Right ventricle myocardium inferior (tissue), 1 donor: Measurements from ENCODE around the gene GRID1. TPM values are rescaled to one million over a fixed set of nuclear protein-coding genes. Genes with fewer than 3 reads are reported as not detected.

Source experiments
- ATAC-seq: fragments of 200-7000 bp; cut with Tn5 transposase; one replicate; pipeline ENCODE4 v1.9.1; 2020; ENCODE audit warnings: mild to moderate bottlenecking, moderate library complexity
- DNase-seq: peaks from one replicate; pipeline ENCODE4 v3.0.0; 2021; ENCODE audit errors: missing footprints
- intact Hi-C: fragments of 100-400 bp; cut with DNase I; formaldehyde crosslinking; loops from one replicate; pipeline ENCODE4 v1.11.0; 2022
- total RNA-seq: library from RNA; stranded (reverse); fragmentation: NEBNext Ultra II Directional; extraction: Animal tissue kit (Norgen Biotek cat#: 25700); gene quantifications from one replicate; pipeline ENCODE4 v1.2.1, GENCODE V29; 2021
- donor health status: DM: no; HTN: yes; CAD: no; lungs with severe emphysema.

Gene GRID1
- total RNA-seq, 1 donor from 2014 or later = 1.3 TPM

GRCh38 chr10:85661123-85661522 lies 705.5 kb downstream of the GRID1 start:
- intact Hi-C loops = no loop called here
- DNase-seq (no peak), ATAC-seq (no peak)

GRCh38 chr10:85659331-85659730 lies 707.3 kb downstream of the GRID1 start:
- intact Hi-C loops = no loop called here
- no peak for DNase-seq
- ATAC-seq = no peak

- intact Hi-C loops = no loop called here
- ATAC-seq (no peak), DNase-seq (no peak)
These were observed 708.1 kb downstream of the GRID1 start for GRCh38 chr10:85658518-85658917.

DNA sequence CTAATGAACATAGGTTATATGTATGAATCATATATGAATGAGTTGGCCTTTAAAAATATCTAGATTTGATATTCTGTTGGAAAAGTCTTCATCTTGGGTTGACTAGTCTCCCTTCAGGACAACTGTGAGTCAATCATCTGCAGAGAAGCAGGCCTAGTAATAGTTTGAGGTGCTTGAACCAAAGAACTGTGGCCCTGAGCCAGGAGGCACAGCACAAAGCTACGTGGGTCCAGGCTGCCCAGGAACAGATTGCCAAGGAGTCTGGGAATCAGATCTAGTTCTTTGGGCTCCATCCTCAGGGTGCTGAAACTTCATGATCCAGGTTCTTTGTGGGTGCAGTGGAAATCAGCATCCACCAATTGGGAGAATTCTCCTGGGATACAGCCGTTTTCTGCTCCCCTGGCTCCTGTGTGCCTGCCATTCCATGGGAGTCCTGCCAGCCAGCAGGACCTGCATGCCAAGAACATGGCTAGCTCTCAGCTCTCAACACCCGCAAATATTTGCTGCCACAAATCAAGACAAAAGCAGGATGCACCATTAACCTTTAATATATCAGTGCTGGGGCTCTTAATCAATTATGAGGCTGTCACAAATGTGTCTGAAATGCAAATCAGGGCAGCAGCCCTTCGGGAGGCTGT lies 709.0 kb downstream of the GRID1 start:
- ATAC-seq = peak; percentile 40
- DNase-seq = no peak
- intact Hi-C loops = no loop called here

- ATAC-seq = no peak
- DNase-seq = no peak
These were observed 711.2 kb downstream of the GRID1 start for GRCh38 chr10:85655411-85655810.

GRCh38 chr10:85651497-85651882 lies 715.1 kb downstream of the GRID1 start:
- intact Hi-C loops = no loop called here
- DNase-seq (no peak), ATAC-seq (no peak)

More at GRCh38 chr10:85655411-85655810, 711.2 kb downstream of the GRID1 start:
- intact Hi-C loops = no loop called here

DNA sequence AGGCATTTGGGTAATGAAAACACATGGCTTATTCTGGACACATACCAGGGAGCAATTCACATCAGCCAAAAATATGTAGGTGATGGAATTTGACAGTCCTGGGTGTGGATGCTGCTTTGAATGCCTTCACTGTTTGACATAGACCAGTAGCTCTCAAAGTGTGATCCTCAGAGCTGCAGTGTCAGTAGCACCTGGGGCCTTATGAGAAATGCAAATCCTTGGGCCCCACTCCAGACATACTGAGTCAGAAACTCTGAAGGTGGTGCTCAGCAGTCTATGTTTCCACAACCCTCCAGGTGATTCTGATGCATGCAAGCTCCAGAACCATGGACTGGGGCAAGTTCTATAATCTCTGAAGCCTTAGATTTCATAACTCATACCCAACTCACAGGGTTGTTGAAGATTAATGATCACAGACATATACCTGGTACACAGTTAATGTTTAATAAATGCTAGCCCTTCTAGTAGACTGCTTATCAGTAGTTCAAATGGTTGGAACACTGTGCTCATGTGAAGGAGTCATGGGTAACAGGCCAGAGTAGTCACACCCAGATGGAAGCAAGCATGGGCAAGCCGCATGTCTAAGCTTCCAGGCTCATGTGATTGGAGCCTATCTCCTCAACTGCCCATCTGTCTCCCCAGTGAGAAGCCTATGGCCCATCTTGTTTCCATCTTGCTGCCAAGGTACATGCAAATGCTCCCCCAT lies 715.7 kb downstream of the GRID1 start:
- ATAC-seq = no peak
- intact Hi-C loops = no loop called here

DNA sequence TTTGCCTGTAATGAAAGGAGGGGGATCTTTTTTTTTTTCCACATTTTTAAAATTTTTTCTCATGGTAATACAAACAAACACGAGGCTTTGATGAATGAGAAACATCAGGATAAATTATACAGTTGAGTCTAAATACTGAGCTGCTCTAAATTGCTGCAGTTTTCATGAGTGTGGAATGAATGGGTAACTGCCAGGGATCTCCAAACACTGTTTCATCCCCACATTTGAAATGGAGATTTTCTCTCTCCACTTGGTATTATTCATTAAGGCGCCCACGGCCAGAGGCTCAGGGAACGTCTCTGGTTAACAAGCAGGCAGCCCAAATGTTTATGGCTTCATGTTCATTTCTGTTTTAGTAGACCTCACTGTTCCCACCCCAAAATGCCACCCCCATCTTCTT lies 717.1 kb downstream of the GRID1 start:
- ATAC-seq = no peak

More for the DNA sequence above, 715.7 kb downstream of the GRID1 start:
- no peak for DNase-seq

GRCh38 chr10:85648279-85648754 lies 718.3 kb downstream of the GRID1 start:
- DNase-seq (no peak), ATAC-seq (no peak)
- intact Hi-C loops = no loop called here

More for the DNA sequence above, 717.1 kb downstream of the GRID1 start:
- intact Hi-C loops = no loop called here
- DNase-seq = no peak

DNA sequence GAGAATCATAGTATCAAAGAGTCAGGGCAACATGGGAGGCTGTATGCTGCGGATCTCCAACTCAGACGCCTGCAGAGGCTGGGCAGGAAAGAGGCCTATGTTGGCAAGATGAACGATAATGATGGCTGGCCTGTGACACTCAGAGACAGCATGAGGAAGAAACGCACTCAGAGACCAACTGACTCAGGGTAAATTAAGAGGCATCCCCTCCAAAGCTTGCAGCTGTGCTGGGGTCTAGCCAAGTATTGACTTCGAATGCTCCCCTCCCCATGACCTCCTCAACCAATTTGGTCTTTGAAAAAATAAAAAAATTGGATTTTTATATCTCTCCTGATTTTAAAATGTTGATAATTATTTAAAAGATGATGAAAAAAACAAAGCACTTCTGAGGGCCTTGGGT lies 718.9 kb downstream of the GRID1 start:
- no peak for ATAC-seq
- intact Hi-C loops = no loop called here
- DNase-seq = no peak

DNA sequence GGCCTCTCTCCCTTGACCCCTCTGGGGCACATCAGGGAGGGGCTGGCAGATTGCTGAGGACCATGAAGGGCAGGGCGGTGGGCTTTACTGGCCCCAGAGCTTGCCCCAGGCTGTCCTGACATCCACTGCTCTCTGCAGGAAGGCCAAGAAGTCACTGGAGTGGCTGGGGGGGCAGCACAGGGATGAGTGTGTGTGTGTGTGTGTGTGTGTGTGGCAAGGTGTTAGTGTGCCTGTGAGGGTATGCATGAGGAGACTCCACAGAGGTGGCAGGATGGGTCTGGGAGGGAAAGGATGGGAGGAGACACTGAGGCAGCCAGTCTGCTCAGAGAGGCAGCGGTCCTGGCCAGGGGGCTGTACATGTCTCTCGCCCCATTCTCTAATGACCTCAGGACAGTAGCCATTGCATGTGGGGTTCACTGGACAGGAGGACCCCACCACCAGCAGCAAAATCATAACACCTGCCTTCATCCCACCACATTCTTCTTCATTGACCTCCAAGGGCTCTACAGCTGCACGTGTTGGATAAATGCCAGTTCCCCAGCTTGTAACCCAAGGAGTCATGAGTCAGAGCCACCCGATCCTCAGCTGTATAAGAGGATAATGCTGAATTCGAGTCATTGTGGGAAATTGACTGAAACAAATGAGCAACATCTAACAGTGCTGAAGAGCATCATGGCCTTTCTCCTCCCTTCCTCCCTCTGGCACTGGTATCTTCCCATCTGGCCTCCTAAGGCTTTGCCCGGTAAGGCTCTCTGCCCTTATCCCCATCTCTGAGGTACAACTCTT lies 720.5 kb downstream of the GRID1 start:
- intact Hi-C loops = no loop called here
- no peak for DNase-seq
- no peak for ATAC-seq

DNA sequence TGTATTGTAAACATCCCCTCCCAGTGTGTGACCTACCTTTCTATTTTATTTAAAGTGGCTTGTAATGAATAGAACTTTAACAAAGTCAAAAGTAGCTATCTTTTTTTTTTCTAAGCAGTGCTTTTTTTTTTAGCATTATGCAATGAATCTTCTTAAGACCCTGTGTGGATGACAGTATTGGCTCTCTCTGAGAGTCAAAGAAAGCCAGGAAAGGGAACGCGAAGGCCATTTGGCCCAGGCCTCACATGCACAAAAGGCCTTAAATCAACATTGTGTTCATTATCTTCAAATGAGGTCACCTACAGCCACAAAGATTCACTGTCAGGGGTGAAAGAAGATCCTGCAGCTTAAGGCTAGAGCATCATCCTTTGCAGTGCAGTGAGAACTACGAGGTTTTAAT lies 721.5 kb downstream of the GRID1 start:
- DNase-seq (no peak), ATAC-seq (no peak)
- intact Hi-C loops = no loop called here

DNA sequence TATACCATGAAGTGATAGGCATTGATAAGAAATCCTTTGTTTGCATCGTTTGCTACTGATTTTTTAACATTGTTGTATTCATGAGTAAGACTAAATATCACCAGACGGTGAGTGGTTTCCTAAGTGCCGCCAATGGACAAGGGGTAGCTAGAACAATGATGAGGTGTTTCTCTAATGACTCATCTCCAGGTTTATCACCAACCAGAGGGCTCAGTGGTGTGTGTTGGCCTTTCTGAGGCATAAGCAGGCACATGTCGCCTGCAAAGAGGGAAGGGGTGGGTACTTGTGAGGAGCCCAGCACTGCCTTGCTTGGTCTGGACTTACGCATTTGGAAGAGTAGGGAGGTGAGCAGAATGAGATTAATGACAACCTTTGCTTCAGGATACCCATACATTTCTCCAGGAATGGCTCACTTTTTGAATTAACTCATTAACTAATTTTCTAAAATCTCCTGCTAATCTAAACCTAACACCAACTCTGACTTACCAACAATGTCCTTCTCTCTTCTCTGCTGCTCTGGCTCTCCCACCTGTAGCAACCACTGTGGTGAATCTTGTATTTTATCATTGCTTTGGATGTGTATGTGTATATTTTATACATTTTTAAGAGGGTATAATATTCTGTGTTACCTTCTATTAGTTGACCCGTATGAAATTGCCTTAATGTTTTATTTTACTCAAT lies 722.6 kb downstream of the GRID1 start:
- DNase-seq (no peak), ATAC-seq (no peak)
- intact Hi-C loops = no loop called here

GRCh38 chr10:85643171-85643844 lies 723.3 kb downstream of the GRID1 start:
- intact Hi-C loops = no loop called here
- DNase-seq (no peak), ATAC-seq (no peak)

DNA sequence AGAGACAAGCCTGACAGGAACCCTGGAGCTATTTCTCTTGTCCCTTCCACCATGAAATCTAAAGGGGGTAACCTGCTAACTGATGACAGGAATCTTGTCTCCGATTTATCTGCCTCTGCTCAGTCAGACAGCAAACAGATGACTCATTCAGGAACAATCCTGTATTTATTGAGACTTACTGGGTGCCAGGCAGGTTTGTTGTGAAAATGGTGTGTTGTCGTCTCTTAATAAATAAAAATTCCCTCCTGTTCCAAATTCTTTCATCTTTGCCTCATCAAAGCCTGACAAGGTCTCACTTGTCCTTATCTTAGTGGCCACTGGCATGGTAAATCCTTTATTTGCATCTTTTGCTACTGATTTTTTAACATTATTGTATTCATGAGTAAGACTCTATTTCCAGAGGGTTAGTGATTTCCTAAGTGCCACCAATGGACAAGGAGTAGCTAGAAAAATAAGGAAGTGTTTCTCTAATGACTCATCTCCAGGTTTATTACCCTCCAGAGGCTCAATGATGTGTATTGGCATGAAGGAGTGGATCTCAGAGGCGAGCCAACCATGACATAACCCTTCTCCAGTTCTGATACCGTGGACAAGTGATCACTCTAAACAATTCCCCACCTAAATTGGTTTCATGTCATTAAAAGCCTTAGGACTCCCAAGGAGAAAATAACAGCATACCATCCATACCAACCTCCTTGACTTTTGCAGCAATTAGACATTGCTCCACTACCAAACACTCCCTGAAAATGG lies 724.0 kb downstream of the GRID1 start:
- intact Hi-C loops = no loop called here
- no peak for DNase-seq
- ATAC-seq = no peak

- intact Hi-C loops = no loop called here
- DNase-seq (no peak), ATAC-seq (no peak)
These were observed 724.5 kb downstream of the GRID1 start for GRCh38 chr10:85642082-85642420.

GRCh38 chr10:85641479-85642009 lies 725.1 kb downstream of the GRID1 start:
- ATAC-seq (no peak), DNase-seq (no peak)
- intact Hi-C loops = no loop called here

DNA sequence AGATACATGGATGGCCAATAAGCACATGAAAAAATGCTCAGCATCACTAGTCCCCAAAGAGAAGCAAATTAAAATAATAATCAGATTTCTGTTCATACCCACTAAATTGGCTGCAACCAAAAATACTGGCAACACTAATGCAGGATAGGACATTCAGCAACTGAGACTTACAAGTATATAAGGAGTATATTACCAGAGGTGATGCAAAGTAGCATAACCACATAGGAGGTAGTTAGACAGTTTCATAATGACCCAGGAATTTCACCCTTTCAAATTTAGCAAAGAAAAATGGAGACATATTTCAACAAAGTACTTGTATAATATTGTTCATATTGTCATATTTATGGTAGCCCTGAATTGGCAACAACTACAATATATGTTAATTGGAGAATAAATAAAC lies 727.8 kb downstream of the GRID1 start:
- no peak for ATAC-seq
- DNase-seq = no peak
- intact Hi-C loops = no loop called here
